Measurements from ENCODE around the gene ALDH1A1.

ALDH1A1 gene

GRCh38 chr9:72979405-72980100 is 26.7 kb upstream of the ALDH1A1 start:
- no peak for DNase-seq

- DNase-seq: no peak
These were observed 25.9 kb upstream of the ALDH1A1 start for GRCh38 chr9:72978744-72979143.

GRCh38 chr9:72977670-72978069 is 24.8 kb upstream of the ALDH1A1 start:
- DNase-seq: no peak

- DNase-seq: no peak
These were observed 21.6 kb upstream of the ALDH1A1 start for GRCh38 chr9:72974501-72974900.

- no peak for DNase-seq
These were observed 19.8 kb upstream of the ALDH1A1 start for GRCh38 chr9:72972636-72973035.

- DNase-seq: no peak
These were observed 18.6 kb upstream of the ALDH1A1 start for GRCh38 chr9:72971411-72971810.

- DNase-seq: no peak
These were observed 7.6 kb upstream of the ALDH1A1 start for GRCh38 chr9:72960446-72960845.

- no peak for DNase-seq
These were observed 5.8 kb upstream of the ALDH1A1 start for GRCh38 chr9:72958485-72959281.

- no peak for DNase-seq
These were observed 2.7 kb upstream of the ALDH1A1 start for GRCh38 chr9:72955571-72955970.

- no peak for DNase-seq
These were observed 2.2 kb upstream of the ALDH1A1 start for GRCh38 chr9:72955126-72955455.

GRCh38 chr9:72954431-72955125 is 1.7 kb upstream of the ALDH1A1 start:
- no peak for DNase-seq

- no peak for DNase-seq
These were observed 517 bp downstream of the ALDH1A1 start for GRCh38 chr9:72952381-72952690.

- no peak for DNase-seq
These were observed 1.1 kb downstream of the ALDH1A1 start for GRCh38 chr9:72951520-72952380.

GRCh38 chr9:72950875-72951442 is 1.9 kb downstream of the ALDH1A1 start:
- DNase-seq: no peak

GRCh38 chr9:72949918-72950325 is 2.9 kb downstream of the ALDH1A1 start:
- no peak for DNase-seq

GRCh38 chr9:72949244-72949582 is 3.6 kb downstream of the ALDH1A1 start:
- no peak for DNase-seq

GRCh38 chr9:72948575-72949243 is 4.1 kb downstream of the ALDH1A1 start:
- DNase-seq: no peak

- no peak for DNase-seq
These were observed 4.8 kb downstream of the ALDH1A1 start for GRCh38 chr9:72947984-72948465.

GRCh38 chr9:72946821-72947220 is 6.0 kb downstream of the ALDH1A1 start:
- DNase-seq: no peak

- DNase-seq: no peak
These were observed 6.5 kb downstream of the ALDH1A1 start for GRCh38 chr9:72946318-72946717.

GRCh38 chr9:72945391-72945790 is 7.5 kb downstream of the ALDH1A1 start:
- no peak for DNase-seq

GRCh38 chr9:72943844-72944462 is 8.9 kb downstream of the ALDH1A1 start:
- DNase-seq: no peak

All from NCI-H524 treated with DMSO at 0.1 percent for 48 hours (cell line).